ENCODE data around the gene ITGA6. TPM values are rescaled to one million over a fixed set of nuclear protein-coding genes. Genes with fewer than 3 reads are reported as not detected.
A peak's percentile ranks its signal among the peaks of the same experiment; 100 is the strongest.

Gene ITGA6
- total RNA-seq, 1 experiment from 2014 or later = 93.1 TPM

GRCh38 chr2:172448544-172449267 lies 21.3 kb downstream of the ITGA6 start:
- Histone ChIP-seq H3K27me3 (ENCODE audit: insufficient read depth, low read length) (no peaks in the 10 kb centered on the region), H4K20me1 (ENCODE audit: insufficient read depth) (no peaks in the 10 kb centered on the region), H3K9ac (ENCODE audit: low read length) (0 out of 2 replicates have a peak overlapping the region, but pooled peaks have one; percentile 9), H3K4me3 (replicated peaks in 1 of 2; ENCODE audit: low read depth in 1 of 2, low read length in 2 of 2) (no peak overlapping the region; a peak in 1 of 4 replicates), H3K79me2 (ENCODE audit: insufficient read depth, low read length) (peaks cover 94% of the 10 kb centered on the region), H3K9me2 (ENCODE audit: insufficient read depth) (no peaks in the 10 kb centered on the region), H2AFZ (ENCODE audit: low read depth, low read length, poor library complexity, severe bottlenecking) (no peak overlapping the region), H3K4me1 (ENCODE audit: control insufficient read depth in 1 of 2, insufficient read depth in 2 of 2, low read length in 2 of 2) (peaks cover 54 to 88% of the 10 kb centered on the region in 2 experiments), H3K9me3 (ENCODE audit: control insufficient read depth in 1 of 2, insufficient read depth in 1 of 2, low read depth in 1 of 2, low read length in 2 of 2) (no peaks in the 10 kb centered on the region), H3K36me3 (ENCODE audit: control insufficient read depth in 1 of 2, insufficient read depth in 2 of 2, low read length in 2 of 2) (peaks cover 0 to 9% of the 10 kb centered on the region in 2 experiments; a peak in 1 of 4 replicates), H3K4me2 (ENCODE audit: low read length) (peak overlapping the region; percentile 50), H3K27ac (ENCODE audit: low read depth, low read length) (no peak overlapping the region; the same call in 1 of the 2 replicates)
- ATAC-seq = peak; percentile 79
- DNase-seq (ENCODE audit: low read depth, low spot score) = no peak
- TF ChIP-seq CBX3 (IDR thresholded peaks at IDR 0.05; ENCODE audit: low read depth) (0 out of 2 replicates have a peak, but pooled peaks have one; percentile 19), ZNF274 (IDR thresholded peaks at IDR 0.05; ENCODE audit: low read depth, low read length) (no peak), FOSL1 (IDR thresholded peaks at IDR 0.05; ENCODE audit: low read depth) (no peak), YY1 (IDR thresholded peaks at IDR 0.05; ENCODE audit: extremely low read depth, insufficient replicate concordance, low read depth, low read length) (no peak), SP1 (IDR thresholded peaks at IDR 0.05; ENCODE audit: low read depth) (0 out of 2 replicates have a peak, but pooled peaks have one; percentile 9), EZH2phosphoT487 (IDR thresholded peaks at IDR 0.05; ENCODE audit: borderline replicate concordance) (no peak), MAX (IDR thresholded peaks at IDR 0.05) (peak; percentile 83), SIN3A (IDR thresholded peaks at IDR 0.05; ENCODE audit: low read depth) (no peak), EGR1 (IDR thresholded peaks at IDR 0.05; ENCODE audit: low read depth) (no peak), RAD21 (IDR thresholded peaks at IDR 0.05; ENCODE audit: low read depth) (no peak), JUND (IDR thresholded peaks at IDR 0.05) (no peak), POLR2A (IDR thresholded peaks at IDR 0.05; ENCODE audit: borderline replicate concordance, extremely low read depth, insufficient read depth, insufficient read length) (no peak), ELF1 (IDR thresholded peaks at IDR 0.05; ENCODE audit: borderline replicate concordance, low read depth) (no peak)
- no TSS peak for BruUV-seq (replicated peaks)
- POLR2A ChIA-PET = interaction anchor here (0.8 to 1.3 kb wide), 2 partner anchors 18 to 243 kb away, joined by 3 read pairs; no protein-coding TSS in a partner anchor
- CTCF ChIA-PET = interaction anchor here (1.1 to 2.5 kb wide), 2 partner anchors 12 to 13 kb away, joined by 3 to 10 read pairs; no protein-coding TSS in a partner anchor
- RAD21 ChIA-PET (ENCODE audit: low non-redundant PET in 1 of 2, low total read pairs in 2 of 2, uncharacterized antibody in 2 of 2, unreplicated experiment in 2 of 2) = no interaction called here
- intact Hi-C loops (cut with micrococcal nuclease) = no loop called here

Data from HCT116 (cell line).